ENCODE results near the gene HIVEP3.
"Not testable (repeated sequence)": the region's sequence is repeated elsewhere in the genome, so short reads cannot be mapped to it uniquely, and the experiment has no call there.

HIVEP3 gene

GRCh38 chr1:41927118-41927517 is 8.4 kb upstream of the HIVEP3 start:
- Histone ChIP-seq H3K27ac (replicated peaks) (no peak overlapping the region), H3K27me3 (ENCODE audit: insufficient read depth, poor library complexity, severe bottlenecking) (peaks cover 4% of the 10 kb centered on the region), H3K4me3 (replicated peaks; ENCODE audit: insufficient read depth, low read length) (no peak overlapping the region)
- no peak for DNase-seq (ENCODE audit: low read depth in 1 of 2, low spot score in 1 of 2)
- no peak for TF ChIP-seq GABPA (IDR thresholded peaks at IDR 0.05; ENCODE audit: low read depth)

GRCh38 chr1:41925712-41926111 is 7.0 kb upstream of the HIVEP3 start:
- Histone ChIP-seq H3K27me3 (ENCODE audit: insufficient read depth, poor library complexity, severe bottlenecking) (peaks cover 7% of the 10 kb centered on the region), H3K4me3 (replicated peaks; ENCODE audit: insufficient read depth, low read length) (no peak overlapping the region), H3K27ac (replicated peaks) (no peak overlapping the region)
- DNase-seq (ENCODE audit: low read depth in 1 of 2, low spot score in 1 of 2) = no peak
- no peak for TF ChIP-seq POLR2AphosphoS5 (IDR thresholded peaks at IDR 0.05; ENCODE audit: low read depth)
- TF ChIP-seq GABPA (IDR thresholded peaks at IDR 0.05; ENCODE audit: low read depth) = no peak
- TF ChIP-seq REST (IDR thresholded peaks at IDR 0.05; ENCODE audit: insufficient replicate concordance, low read depth) = no peak
- TF ChIP-seq SPI1 (IDR thresholded peaks at IDR 0.05; ENCODE audit: borderline replicate concordance, low read depth) = no peak
- TF ChIP-seq CTCF (IDR thresholded peaks at IDR 0.05; ENCODE audit: insufficient read depth, low read length) = no peak

GRCh38 chr1:41924911-41925310 is 6.2 kb upstream of the HIVEP3 start:
- H3K27me3 ChIP-seq (ENCODE audit: insufficient read depth, poor library complexity, severe bottlenecking) = peaks cover 14% of the 10 kb centered on the region
- no peak overlapping the region for H3K27ac ChIP-seq (replicated peaks)
- no peak overlapping the region for H3K4me3 ChIP-seq (replicated peaks; ENCODE audit: insufficient read depth, low read length)
- no peak for TF ChIP-seq CTCF (IDR thresholded peaks at IDR 0.05; ENCODE audit: insufficient read depth, low read length)
- no peak for TF ChIP-seq GABPA (IDR thresholded peaks at IDR 0.05; ENCODE audit: low read depth)
- no peak for TF ChIP-seq POLR2AphosphoS5 (IDR thresholded peaks at IDR 0.05; ENCODE audit: low read depth)
- no peak for TF ChIP-seq REST (IDR thresholded peaks at IDR 0.05; ENCODE audit: insufficient replicate concordance, low read depth)
- TF ChIP-seq SPI1 (IDR thresholded peaks at IDR 0.05; ENCODE audit: borderline replicate concordance, low read depth) = no peak
- no peak for DNase-seq (ENCODE audit: low read depth in 1 of 2, low spot score in 1 of 2)

GRCh38 chr1:41921271-41921670 is 2.5 kb upstream of the HIVEP3 start:
- not testable (repeated sequence) for H3K4me3 ChIP-seq (replicated peaks; ENCODE audit: insufficient read depth, low read length); DNase-seq (ENCODE audit: low read depth in 1 of 2, low spot score in 1 of 2); H3K27ac ChIP-seq (replicated peaks)
- H3K27me3 ChIP-seq (ENCODE audit: insufficient read depth, poor library complexity, severe bottlenecking) = peaks cover 45% of the 10 kb centered on the region

- Histone ChIP-seq H3K27me3 (ENCODE audit: insufficient read depth, poor library complexity, severe bottlenecking) (peaks cover 45% of the 10 kb centered on the region), H3K27ac (replicated peaks) (no peak overlapping the region), H3K4me3 (replicated peaks; ENCODE audit: insufficient read depth, low read length) (no peak overlapping the region)
- TF ChIP-seq SPI1 (IDR thresholded peaks at IDR 0.05; ENCODE audit: borderline replicate concordance, low read depth) (no peak), REST (IDR thresholded peaks at IDR 0.05; ENCODE audit: insufficient replicate concordance, low read depth) (no peak), POLR2AphosphoS5 (IDR thresholded peaks at IDR 0.05; ENCODE audit: low read depth) (no peak), GABPA (IDR thresholded peaks at IDR 0.05; ENCODE audit: low read depth) (no peak), CTCF (IDR thresholded peaks at IDR 0.05; ENCODE audit: insufficient read depth, low read length) (no peak)
- DNase-seq (ENCODE audit: low read depth in 1 of 2, low spot score in 1 of 2) = no peak
Observed at GRCh38 chr1:41920658-41921057, 1.9 kb upstream of the HIVEP3 start.
